Esophagus muscularis mucosa (tissue), 4 donors: ENCODE results near the gene SIGLEC9. TPM values are rescaled to one million over a fixed set of nuclear protein-coding genes. Genes with fewer than 3 reads are reported as not detected.

Experiments
- DNase-seq: peaks from one replicate; pipeline ENCODE4 v3.0.0-alpha.2; 2017; ENCODE audit errors: extremely low spot score
- H3K27ac ChIP-seq, 4 donors: fragments of 200-600 bp; sonication (generic); replicated peaks in 1 of 4; 1 replicate in 3 of 4; 2 replicates in 1 of 4; pipeline ENCODE4 v1.5.1; 2016 to 2019; ENCODE audit warnings: mild to moderate bottlenecking in 1 of 4
- H3K27me3 ChIP-seq, 4 donors: fragments of 200-600 bp; sonication (generic); one replicate each; pipeline versions ENCODE4 v1.5.1 to v1.6.0; 2016 to 2019
- H3K36me3 ChIP-seq, 4 donors: fragments of 200-600 bp; sonication (generic); one replicate each; pipeline ENCODE4 v1.5.1; 2016 to 2019
- H3K4me1 ChIP-seq, 4 donors: fragments of 200-600 bp; sonication (generic); one replicate each; pipeline ENCODE4 v1.5.1; 2016 to 2019
- H3K4me3 ChIP-seq, 4 donors: fragments of 200-600 bp; sonication (generic); 1 replicate in 2 of 4; 2 replicates in 2 of 4; pipeline ENCODE4 v1.5.1; 2016 to 2019; ENCODE audit warnings: mild to moderate bottlenecking in 4 of 4, moderate library complexity in 1 of 4
- H3K9me3 ChIP-seq, 4 donors: fragments of 200-600 bp; sonication (generic); 1 replicate in 3 of 4; 2 replicates in 1 of 4; pipeline ENCODE4 v1.5.1; 2016 to 2019
- CTCF ChIP-seq, 3 experiments: fragments of 200-600 bp in 2 of 3; fragments of 450-650 bp in 1 of 3; sonication (generic) in 2 of 3; IDR thresholded peaks; one replicate each; pipeline ENCODE4 v1.5.1; 2017 to 2019; ENCODE audit warnings: antibody characterized with exemption in 3 of 3, mild to moderate bottlenecking in 2 of 3, moderate library complexity in 1 of 3
- EP300 ChIP-seq: sonication (generic); formaldehyde crosslinking; IDR thresholded peaks from one replicate; pipeline ENCODE4 v1.6.1; 2017; ENCODE audit warnings: antibody characterized with exemption
- POLR2A ChIP-seq: fragments of 450-650 bp; IDR thresholded peaks from one replicate; pipeline ENCODE4 v1.6.1; 2017; ENCODE audit warnings: antibody characterized with exemption, moderate library complexity, mild to moderate bottlenecking, low read depth
- POLR2AphosphoS5 ChIP-seq, 2 donors: sonication (generic); formaldehyde crosslinking; IDR thresholded peaks; one replicate each; pipeline ENCODE4 v1.6.1; 2017; ENCODE audit warnings: antibody characterized with exemption in 2 of 2
- WGBS: methylation state at CpG from one replicate; pipeline ENCODE4 v1.1.5; 2018; 5-methylcytosine and 5-hydroxymethylcytosine counted together
- intact Hi-C: fragments of 100-400 bp; cut with DNase I; formaldehyde crosslinking; loops from one replicate; pipeline ENCODE4 v1.15.1; 2023
- total RNA-seq, 4 donors: library from RNA; depleted of rRNA; stranded (reverse); fragments of >200 nt; gene quantifications; one replicate each; pipeline versions ENCODE4 v1.1.0 to v1.2.1, GENCODE V29; 2016

The SIGLEC9 gene
- total RNA-seq, 4 donors from 2014 or later = 2.0 to 9.4 (median 3.5) TPM

GRCh38 chr19:51123381-51123800, 1.3 kb upstream of the SIGLEC9 start:
- Histone ChIP-seq H3K4me3 (no peak overlapping the region), H3K27ac (peak overlapping the region in 2 of 4 donors; percentile 48 to 59), H3K4me1 (peaks cover 0 to 3% (median 0%) of the 10 kb centered on the region in 4 donors), H3K27me3 (peaks cover 0 to 54% (median 3%) of the 10 kb centered on the region in 4 donors), H3K36me3 (no peaks in the 10 kb centered on the region), H3K9me3 (no peaks in the 10 kb centered on the region)
- no peak for DNase-seq
- WGBS = 56% methylated on average over 6 of the region's 6 CpGs
- TF ChIP-seq POLR2A (no peak), POLR2AphosphoS5 (IDR thresholded peaks at IDR 0.05) (no peak), EP300 (no peak), CTCF (IDR thresholded peaks at IDR 0.05) (no peak)
- intact Hi-C loops = no loop called here

- intact Hi-C loops = no loop called here
Observed at GRCh38 chr19:51123802-51124201, 904 bp upstream of the SIGLEC9 start.

GRCh38 chr19:51124216-51124615, 490 bp upstream of the SIGLEC9 start:
- Histone ChIP-seq H3K36me3 (no peaks in the 10 kb centered on the region), H3K9me3 (no peaks in the 10 kb centered on the region), H3K27ac (peak overlapping the region; percentile 11 to 48 (median 37)), H3K4me1 (peaks cover 0 to 6% (median 0%) of the 10 kb centered on the region in 4 donors), H3K4me3 (no peak overlapping the region), H3K27me3 (peaks cover 0 to 55% (median 3%) of the 10 kb centered on the region in 4 donors)
- 91% methylated on average over 4 of the region's 9 CpGs for WGBS
- intact Hi-C loops = no loop called here
- TF ChIP-seq CTCF (IDR thresholded peaks at IDR 0.05) (no peak), EP300 (no peak), POLR2AphosphoS5 (IDR thresholded peaks at IDR 0.05) (no peak), POLR2A (no peak)
- DNase-seq = no peak

More at GRCh38 chr19:51123802-51124201, 904 bp upstream of the SIGLEC9 start:
- Histone ChIP-seq H3K27ac (peak overlapping the region; percentile 11 to 48 (median 37)), H3K4me1 (peaks cover 0 to 6% (median 0%) of the 10 kb centered on the region in 4 donors), H3K27me3 (peaks cover 0 to 55% (median 3%) of the 10 kb centered on the region in 4 donors), H3K4me3 (no peak overlapping the region), H3K36me3 (no peaks in the 10 kb centered on the region), H3K9me3 (no peaks in the 10 kb centered on the region)
- WGBS = 73% methylated on average over 9 of the region's 9 CpGs
- TF ChIP-seq CTCF (IDR thresholded peaks at IDR 0.05) = no peak
- TF ChIP-seq EP300 = no peak
- TF ChIP-seq POLR2AphosphoS5 (IDR thresholded peaks at IDR 0.05) = no peak
- TF ChIP-seq POLR2A = no peak
- DNase-seq = no peak

- TF ChIP-seq POLR2AphosphoS5 (IDR thresholded peaks at IDR 0.05) (no peak), CTCF (IDR thresholded peaks at IDR 0.05) (no peak)
- Histone ChIP-seq H3K27me3 (peaks cover 0 to 59% (median 3%) of the 10 kb centered on the region in 4 donors), H3K36me3 (no peaks in the 10 kb centered on the region), H3K27ac (peak overlapping the region in 3 of 4 donors; percentile 34 to 48 (median 38)), H3K4me3 (peak overlapping the region; percentile 15 to 32 (median 22)), H3K4me1 (peaks cover 0 to 6% (median 0%) of the 10 kb centered on the region in 4 donors), H3K9me3 (no peaks in the 10 kb centered on the region)
- intact Hi-C loops = no loop called here
- 88% methylated on average over 15 of the region's 16 CpGs for WGBS
- no peak for DNase-seq
Observed at GRCh38 chr19:51125421-51126075, 842 bp downstream of the SIGLEC9 start.
